ENCODE data around the gene XCL1.

- TF ChIP-seq CTCF (IDR thresholded peaks at IDR 0.05 in 2 of 3, conservative IDR thresholded peaks at IDR 0.05 in 1 of 3; ENCODE audit: borderline replicate concordance in 1 of 3, insufficient read depth in 1 of 3, low read depth in 2 of 3, low read length in 2 of 3) (no peak), ATF3 (IDR thresholded peaks at IDR 0.05) (no peak), JUND (IDR thresholded peaks at IDR 0.05) (no peak)
- TF ChIP-seq, protein P1, sequence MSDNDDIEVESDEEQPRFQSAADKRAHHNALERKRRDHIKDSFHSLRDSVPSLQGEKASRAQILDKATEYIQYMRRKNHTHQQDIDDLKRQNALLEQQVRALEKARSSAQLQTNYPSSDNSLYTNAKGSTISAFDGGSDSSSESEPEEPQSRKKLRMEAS (IDR thresholded peaks at IDR 0.05): no peak
Measured at GRCh38 chr1:168583571-168583970, 7.2 kb downstream of the XCL1 start.
